Neuronal stem cell (in vitro differentiated cells): Measurements from ENCODE around the gene N4BP3.
A peak's percentile ranks its signal among the peaks of the same experiment; 100 is the strongest.
"Not testable (repeated sequence)": the region's sequence is repeated elsewhere in the genome, so short reads cannot be mapped to it uniquely, and the experiment has no call there.

Experiments used
- DNase-seq: peaks from one replicate; pipeline ENCODE4 v3.0.0-alpha.2; 2013; ENCODE audit warnings: low spot score
- H2AFZ ChIP-seq: one replicate; pipeline ENCODE4 v1.6.1; 2013; ENCODE audit warnings: mild to moderate bottlenecking, low read length, inconsistent platforms
- H2AK5ac ChIP-seq: 2 replicates; pipeline ENCODE4 v1.6.1; 2013; ENCODE audit warnings: low read depth, mild to moderate bottlenecking, inconsistent platforms, low read length, moderate library complexity, mixed read lengths
- H2BK120ac ChIP-seq: 2 replicates; pipeline ENCODE4 v1.6.1; 2013; ENCODE audit warnings: low read depth, mild to moderate bottlenecking, inconsistent platforms, low read length, moderate library complexity, mixed read lengths
- H2BK12ac ChIP-seq: one replicate; pipeline ENCODE4 v1.6.1; 2013; ENCODE audit warnings: low read length, inconsistent platforms
- H2BK15ac ChIP-seq: 2 replicates; pipeline ENCODE4 v1.6.1; 2013; ENCODE audit warnings: mild to moderate bottlenecking, low read length, inconsistent platforms, mixed read lengths
- H2BK5ac ChIP-seq: one replicate; pipeline ENCODE4 v1.6.1; 2013; ENCODE audit warnings: inconsistent platforms, mild to moderate bottlenecking, low read length, moderate library complexity
- H3K14ac ChIP-seq: one replicate; pipeline ENCODE4 v1.6.1; 2013; ENCODE audit warnings: low read length, inconsistent platforms
- H3K18ac ChIP-seq: 2 replicates; pipeline ENCODE4 v1.6.1; 2013; ENCODE audit warnings: low read length, inconsistent platforms
- H3K23ac ChIP-seq: 2 replicates; pipeline ENCODE4 v1.6.1; 2013; ENCODE audit warnings: low read depth, mild to moderate bottlenecking, mixed read lengths, low read length, inconsistent platforms; ENCODE audit not compliant: poor library complexity
- H3K27ac ChIP-seq: replicated peaks from 3 replicates; pipeline ENCODE4 v1.5.1; 2013; ENCODE audit warnings: low read length, inconsistent platforms
- H3K27me3 ChIP-seq, 3 experiments: 2 replicates each; pipeline ENCODE4 v1.6.1; 2013; ENCODE audit warnings: low read length in 3 of 3, mild to moderate bottlenecking in 2 of 3, inconsistent platforms in 1 of 3, low read depth in 1 of 3, mixed read lengths in 1 of 3, moderate library complexity in 1 of 3; ENCODE audit not compliant: control insufficient read depth in 3 of 3, insufficient read depth in 3 of 3
- H3K36me3 ChIP-seq, 2 donors: replicated peaks in 1 of 2; 2 replicates each; pipeline ENCODE4 v1.6.1; 2013; ENCODE audit warnings: low read length in 2 of 2; ENCODE audit not compliant: control insufficient read depth in 2 of 2, insufficient read depth in 2 of 2
- H3K4ac ChIP-seq: 2 replicates; pipeline ENCODE4 v1.6.1; 2013; ENCODE audit warnings: inconsistent platforms, mild to moderate bottlenecking, low read length, moderate library complexity
- H3K4me1 ChIP-seq, 2 donors: 1 replicate in 1 of 2; 2 replicates in 1 of 2; pipeline ENCODE4 v1.6.1; 2013; ENCODE audit warnings: low read length in 2 of 2, low read depth in 1 of 2; ENCODE audit not compliant: control insufficient read depth in 2 of 2, insufficient read depth in 1 of 2
- H3K4me2 ChIP-seq: one replicate; pipeline ENCODE4 v1.6.1; 2013; ENCODE audit warnings: mild to moderate bottlenecking, low read length, inconsistent platforms; ENCODE audit not compliant: insufficient read depth, poor library complexity, severe bottlenecking
- H3K4me3 ChIP-seq, 2 donors: 2 replicates each; pipeline ENCODE4 v1.5.1; 2013; ENCODE audit warnings: low read length in 2 of 2, mild to moderate bottlenecking in 2 of 2, inconsistent platforms in 1 of 2, moderate library complexity in 1 of 2
- H3K79me1 ChIP-seq: one replicate; pipeline ENCODE4 v1.6.1; 2013; ENCODE audit warnings: low read depth, mild to moderate bottlenecking, inconsistent platforms, low read length, moderate library complexity
- H3K9ac ChIP-seq: one replicate; pipeline ENCODE4 v1.6.1; 2013; ENCODE audit warnings: mild to moderate bottlenecking, low read depth, low read length, inconsistent platforms; ENCODE audit not compliant: poor library complexity
- H3K9me3 ChIP-seq, 2 donors: replicated peaks in 1 of 2; 2 replicates each; pipeline versions ENCODE3 to v1.6.1; 2013; ENCODE audit warnings: low read length in 2 of 2, mild to moderate bottlenecking in 2 of 2, inconsistent platforms in 1 of 2, low read depth in 1 of 2, mixed read lengths in 1 of 2, moderate library complexity in 1 of 2; ENCODE audit not compliant: control insufficient read depth in 2 of 2, insufficient read depth in 1 of 2
- H4K8ac ChIP-seq: one replicate; pipeline ENCODE4 v1.6.1; 2013; ENCODE audit warnings: low read depth, mild to moderate bottlenecking, inconsistent platforms, low read length, moderate library complexity
- H4K91ac ChIP-seq: one replicate; pipeline ENCODE4 v1.6.1; 2013; ENCODE audit warnings: low read length, low read depth, mild to moderate bottlenecking, inconsistent platforms; ENCODE audit not compliant: poor library complexity
- WGBS, 2 donors: extraction: QIAGEN DNeasy Blood & Tissue Kit; methylation state at CpG; one replicate each; pipeline ENCODE4 v1.1.7; 2013; ENCODE audit warnings: missing lambda C conversion rate in 2 of 2, mixed read lengths in 1 of 2; ENCODE audit not compliant: insufficient read length in 2 of 2, insufficient replicate concordance in 1 of 2; ENCODE audit errors: extremely low coverage in 2 of 2; 5-methylcytosine and 5-hydroxymethylcytosine counted together

N4BP3 gene

DNA sequence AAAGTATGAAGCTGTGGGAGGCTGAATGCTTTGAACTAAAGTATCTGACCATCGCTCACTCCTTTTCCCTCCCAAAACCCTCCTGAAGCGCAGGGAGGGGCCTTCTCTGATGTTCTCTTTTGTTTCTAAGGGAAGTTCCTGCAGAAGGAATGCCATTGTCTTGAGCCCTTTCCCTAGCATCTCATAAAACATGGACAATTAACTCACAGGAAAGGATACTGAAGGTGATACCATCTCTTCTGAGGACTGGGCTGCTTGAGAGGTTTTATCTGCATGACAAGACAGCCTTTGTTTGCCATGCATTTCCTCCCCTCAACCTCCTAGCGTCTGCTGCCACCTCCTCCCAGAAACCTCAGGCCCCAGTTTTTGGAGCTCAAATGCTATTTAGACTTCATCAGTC is 13.2 kb downstream of the N4BP3 start:
- Histone ChIP-seq H3K27ac (peak overlapping the region; percentile 24), H3K4me1 (peaks cover 8 to 10% of the 10 kb centered on the region in 2 donors), H2BK120ac (no peak overlapping the region), H4K91ac (no peak overlapping the region), H2BK15ac (no peak overlapping the region), H2AK5ac (no peak overlapping the region), H3K18ac (no peak overlapping the region), H2AFZ (no peak overlapping the region), H3K9ac (no peak overlapping the region), H3K4me2 (no peak overlapping the region), H2BK5ac (no peak overlapping the region), H3K4me3 (no peak overlapping the region), H3K23ac (no peak overlapping the region), H3K79me1 (no peaks in the 10 kb centered on the region), H2BK12ac (no peak overlapping the region), H3K9me3 (no peaks in the 10 kb centered on the region), H3K27me3 (no peaks in the 10 kb centered on the region), H3K4ac (no peak overlapping the region), H3K36me3 (peaks cover 2 to 15% of the 10 kb centered on the region in 2 donors), H3K14ac (no peak overlapping the region), H4K8ac (no peak overlapping the region)
- peak; percentile 31 for DNase-seq
- no CpG with 5 or more reads among the region's 3 CpGs for WGBS, 2 donors

DNA sequence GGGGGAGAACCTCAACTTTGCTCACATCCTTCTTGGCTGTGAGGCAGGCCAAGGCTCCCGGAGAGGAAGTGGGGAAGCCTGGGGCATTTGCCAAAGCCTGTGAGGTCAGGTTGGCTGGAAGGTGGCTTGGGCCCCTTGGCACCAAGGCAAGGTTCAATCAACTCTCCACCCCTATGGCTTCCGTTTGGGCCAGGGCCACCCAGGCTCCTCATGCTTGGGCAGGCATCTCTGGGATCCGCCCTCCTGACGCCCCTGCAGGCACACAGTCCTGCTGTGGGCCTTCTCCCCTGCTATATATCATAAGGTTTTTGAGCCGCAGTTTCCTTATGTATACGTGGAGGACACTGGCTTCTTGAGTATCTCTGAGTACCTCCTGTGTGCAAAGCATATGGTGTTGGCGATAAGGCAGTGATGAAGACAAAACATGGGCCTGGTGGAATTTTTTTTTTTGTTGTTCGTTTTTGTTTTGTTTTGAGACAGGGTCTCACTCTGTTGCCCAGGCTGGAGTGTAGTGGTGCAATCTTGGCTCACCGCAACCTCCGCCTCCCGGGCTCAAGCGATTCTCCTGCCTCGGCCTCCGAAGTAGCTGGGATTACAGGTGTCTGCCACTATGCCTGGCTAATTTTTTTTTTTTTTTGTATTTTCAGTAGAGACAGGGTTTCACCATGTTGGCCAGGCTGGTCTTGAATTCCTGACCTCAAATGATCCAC is 14.1 kb downstream of the N4BP3 start:
- WGBS, 2 donors: no CpG with 5 or more reads among the region's 14 CpGs

DNA sequence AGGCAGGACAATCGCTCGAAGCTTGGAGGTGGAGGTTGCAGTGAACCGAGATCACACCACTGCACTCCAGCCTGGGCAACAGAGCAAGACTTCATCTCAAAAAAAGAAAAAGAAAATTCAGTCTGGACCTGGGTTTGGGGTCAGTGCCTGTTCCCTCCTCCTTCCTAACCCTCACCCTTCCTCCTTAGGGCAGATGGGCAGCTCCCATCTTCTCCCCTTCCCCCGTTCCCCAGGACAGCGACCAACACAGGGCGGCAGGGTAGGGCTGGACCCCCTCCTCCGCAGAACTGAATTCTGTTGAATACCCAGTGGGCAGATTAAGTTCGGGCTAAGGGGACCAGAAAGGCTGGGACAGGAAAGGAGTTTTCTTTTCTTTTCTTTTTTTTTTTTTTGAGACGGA is 16.0 kb downstream of the N4BP3 start:
- WGBS, 2 donors: no CpG with 5 or more reads among the region's 9 CpGs
- H3K18ac ChIP-seq: peak overlapping the region; percentile 48

More for the DNA sequence above, 14.1 kb downstream of the N4BP3 start:
- H3K27me3 ChIP-seq, H3K4me2 ChIP-seq, DNase-seq, H4K8ac ChIP-seq, H3K14ac ChIP-seq, H3K79me1 ChIP-seq, H3K9me3 ChIP-seq, H3K23ac ChIP-seq, H3K9ac ChIP-seq, H3K4me3 ChIP-seq, H2BK12ac ChIP-seq, H3K36me3 ChIP-seq, H2AFZ ChIP-seq: not testable (repeated sequence)
- peak overlapping the region; percentile 95 for H2BK120ac ChIP-seq
- peak overlapping the region; percentile 93 for H2BK15ac ChIP-seq
- peaks cover 8 to 13% of the 10 kb centered on the region in 2 donors for H3K4me1 ChIP-seq
- H4K91ac ChIP-seq: peak overlapping the region; percentile 72
- peak overlapping the region; percentile 60 for H2AK5ac ChIP-seq
- H2BK5ac ChIP-seq: peak overlapping the region; percentile 78
- H3K27ac ChIP-seq: peak overlapping the region; percentile 33
- H3K4ac ChIP-seq: peak overlapping the region; percentile 14
- peak overlapping the region; percentile 83 for H3K18ac ChIP-seq

DNA sequence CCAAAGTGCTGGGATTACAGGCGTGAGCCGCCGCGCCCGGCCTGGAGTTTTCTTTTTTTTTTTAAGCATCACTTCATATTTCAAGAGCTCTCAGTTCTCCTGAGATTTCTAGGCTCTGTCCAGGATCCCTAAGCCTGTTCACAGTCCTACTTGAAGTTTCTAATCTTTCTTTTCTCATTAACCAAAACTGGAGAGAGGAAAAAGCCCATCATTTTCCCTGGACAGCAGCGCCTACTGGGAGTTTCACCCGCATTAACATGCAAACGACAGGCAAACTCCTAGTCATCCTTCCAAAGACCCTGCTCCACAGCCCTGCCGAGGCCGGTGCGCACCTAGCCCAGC is 16.9 kb downstream of the N4BP3 start:
- H3K27ac ChIP-seq: peak overlapping the region; percentile 96
- peaks cover 8 to 11% of the 10 kb centered on the region in 2 donors for H3K4me1 ChIP-seq
- not testable (repeated sequence) for H3K79me1 ChIP-seq, DNase-seq, H3K4ac ChIP-seq, H3K9me3 ChIP-seq, H3K27me3 ChIP-seq, H2AK5ac ChIP-seq, H4K8ac ChIP-seq, H4K91ac ChIP-seq, H2BK12ac ChIP-seq, H2BK15ac ChIP-seq
- peak overlapping the region; percentile 95 for H2AFZ ChIP-seq
- peak overlapping the region; percentile 93 for H3K23ac ChIP-seq
- peak overlapping the region; percentile 87 for H2BK5ac ChIP-seq
- peak overlapping the region; percentile 86 for H3K9ac ChIP-seq
- no CpG with 5 or more reads among the region's 11 CpGs for WGBS, 2 donors
- peak overlapping the region; percentile 8 for H3K14ac ChIP-seq
- H3K36me3 ChIP-seq: peaks cover under 1 to 15% of the 10 kb centered on the region in 2 donors
- peak overlapping the region; percentile 86 to 99 for H3K4me3 ChIP-seq
- peak overlapping the region; percentile 81 for H2BK120ac ChIP-seq
- peak overlapping the region; percentile 66 for H3K4me2 ChIP-seq
- H3K18ac ChIP-seq: peak overlapping the region; percentile 98

More for the DNA sequence above, 16.0 kb downstream of the N4BP3 start:
- Histone ChIP-seq H3K14ac (no peak overlapping the region), H3K9me3 (no peaks in the 10 kb centered on the region), H2BK5ac (no peak overlapping the region), H3K23ac (no peak overlapping the region), H2BK15ac (peak overlapping the region; percentile 37), H3K79me1 (peaks cover 1% of the 10 kb centered on the region), H3K36me3 (peaks cover 0 to 9% of the 10 kb centered on the region in 2 donors), H2AFZ (no peak overlapping the region), H3K27me3 (no peaks in the 10 kb centered on the region), H3K4me3 (no peak overlapping the region), H4K91ac (no peak overlapping the region), H3K4me1 (peaks cover 8 to 13% of the 10 kb centered on the region in 2 donors), H4K8ac (no peak overlapping the region), H3K27ac (no peak overlapping the region), H3K4me2 (no peak overlapping the region), H2BK12ac (peak overlapping the region; percentile 58), H2BK120ac (no peak overlapping the region), H2AK5ac (peak overlapping the region; percentile 81), H3K9ac (no peak overlapping the region), H3K4ac (no peak overlapping the region)
- no peak for DNase-seq
